Eye (tissue), 1 donor: Measurements from ENCODE around the gene MKRN2.

Experiments
- DNase-seq: peaks from one replicate; pipeline ENCODE4 v3.0.0-alpha.2; 2015

MKRN2 gene

GRCh38 chr3:12556314-12556689 is 585 bp upstream of the MKRN2 start:
- no peak for DNase-seq

- DNase-seq, result no peak
Observed at GRCh38 chr3:12557473-12558100, 700 bp downstream of the MKRN2 start.

GRCh38 chr3:12558706-12559105 is 1.8 kb downstream of the MKRN2 start:
- DNase-seq, result no peak

- DNase-seq, result no peak
Observed at GRCh38 chr3:12559520-12559919, 2.6 kb downstream of the MKRN2 start.

- no peak for DNase-seq
Observed at GRCh38 chr3:12560505-12561190, 3.8 kb downstream of the MKRN2 start.

GRCh38 chr3:12561397-12561796 is 4.5 kb downstream of the MKRN2 start:
- no peak for DNase-seq

- DNase-seq, result no peak
Observed at GRCh38 chr3:12562451-12562850, 5.6 kb downstream of the MKRN2 start.

GRCh38 chr3:12566976-12567375 is 10.1 kb downstream of the MKRN2 start:
- DNase-seq, result no peak

- DNase-seq, result no peak
Observed at GRCh38 chr3:12568747-12569146, 11.9 kb downstream of the MKRN2 start.

- no peak for DNase-seq
Observed at GRCh38 chr3:12569836-12570235, 12.9 kb downstream of the MKRN2 start.

- no peak for DNase-seq
Observed at GRCh38 chr3:12571986-12572385, 15.1 kb downstream of the MKRN2 start.

GRCh38 chr3:12574131-12574530 is 17.2 kb downstream of the MKRN2 start:
- DNase-seq, result no peak

- no peak for DNase-seq
Observed at GRCh38 chr3:12574661-12575060, 17.8 kb downstream of the MKRN2 start.

GRCh38 chr3:12577379-12577778 is 20.5 kb downstream of the MKRN2 start:
- DNase-seq, result no peak

GRCh38 chr3:12578742-12579141 is 21.9 kb downstream of the MKRN2 start:
- DNase-seq, result no peak

- DNase-seq, result no peak
Observed at GRCh38 chr3:12579456-12579855, 22.6 kb downstream of the MKRN2 start.

GRCh38 chr3:12579905-12580304 is 23.0 kb downstream of the MKRN2 start:
- DNase-seq, result no peak

- no peak for DNase-seq
Observed at GRCh38 chr3:12582730-12583129, 25.8 kb downstream of the MKRN2 start.

GRCh38 chr3:12583280-12583679 is 26.4 kb downstream of the MKRN2 start:
- no peak for DNase-seq

GRCh38 chr3:12584083-12584482 is 27.2 kb downstream of the MKRN2 start:
- no peak for DNase-seq

- DNase-seq, result no peak
Observed at GRCh38 chr3:12585181-12585580, 28.3 kb downstream of the MKRN2 start.

GRCh38 chr3:12585970-12586369 is 29.1 kb downstream of the MKRN2 start:
- DNase-seq, result no peak

GRCh38 chr3:12586403-12586802 is 29.5 kb downstream of the MKRN2 start:
- no peak for DNase-seq

- no peak for DNase-seq
Observed at GRCh38 chr3:12588039-12589009, 31.4 kb downstream of the MKRN2 start.
